ENCODE measurements around the gene GPC6.

The GPC6 gene

GRCh38 chr13:93948162-93948922 is 721.7 kb downstream of the GPC6 start:
- in situ Hi-C loops (cut with MboI; ENCODE audit: low sequenced_read_pairs): no loop called here

- in situ Hi-C loops (cut with MboI; ENCODE audit: low sequenced_read_pairs): no loop called here
Measured at GRCh38 chr13:93951108-93951507, 724.5 kb downstream of the GPC6 start.

GRCh38 chr13:93951951-93952350 is 725.3 kb downstream of the GPC6 start:
- in situ Hi-C loops (cut with MboI; ENCODE audit: low sequenced_read_pairs): no loop called here

- in situ Hi-C loops (cut with MboI; ENCODE audit: low sequenced_read_pairs): no loop called here
Measured at GRCh38 chr13:93953841-93954240, 727.2 kb downstream of the GPC6 start.

GRCh38 chr13:93955904-93956303 is 729.3 kb downstream of the GPC6 start:
- in situ Hi-C loops (cut with MboI; ENCODE audit: low sequenced_read_pairs): no loop called here

GRCh38 chr13:93956426-93956825 is 729.8 kb downstream of the GPC6 start:
- in situ Hi-C loops (cut with MboI; ENCODE audit: low sequenced_read_pairs): no loop called here

GRCh38 chr13:93957371-93957770 is 730.8 kb downstream of the GPC6 start:
- in situ Hi-C loops (cut with MboI; ENCODE audit: low sequenced_read_pairs): no loop called here

GRCh38 chr13:93959796-93960533 is 733.4 kb downstream of the GPC6 start:
- in situ Hi-C loops (cut with MboI; ENCODE audit: low sequenced_read_pairs): no loop called here

GRCh38 chr13:93963266-93964145 is 736.9 kb downstream of the GPC6 start:
- in situ Hi-C loops (cut with MboI; ENCODE audit: low sequenced_read_pairs): no loop called here

GRCh38 chr13:93964146-93964512 is 737.5 kb downstream of the GPC6 start:
- in situ Hi-C loops (cut with MboI; ENCODE audit: low sequenced_read_pairs): no loop called here

GRCh38 chr13:93965587-93965986 is 739.0 kb downstream of the GPC6 start:
- in situ Hi-C loops (cut with MboI; ENCODE audit: low sequenced_read_pairs): no loop called here

GRCh38 chr13:93966267-93966936 is 739.8 kb downstream of the GPC6 start:
- in situ Hi-C loops (cut with MboI; ENCODE audit: low sequenced_read_pairs): no loop called here

- in situ Hi-C loops (cut with MboI; ENCODE audit: low sequenced_read_pairs): no loop called here
Measured at GRCh38 chr13:93967286-93967685, 740.7 kb downstream of the GPC6 start.

- in situ Hi-C loops (cut with MboI; ENCODE audit: low sequenced_read_pairs): no loop called here
Measured at GRCh38 chr13:93975242-93975641, 748.6 kb downstream of the GPC6 start.

- in situ Hi-C loops (cut with MboI; ENCODE audit: low sequenced_read_pairs): no loop called here
Measured at GRCh38 chr13:93976528-93976927, 749.9 kb downstream of the GPC6 start.

- in situ Hi-C loops (cut with MboI; ENCODE audit: low sequenced_read_pairs): no loop called here
Measured at GRCh38 chr13:93977986-93978385, 751.4 kb downstream of the GPC6 start.

GRCh38 chr13:93981426-93981977 is 754.9 kb downstream of the GPC6 start:
- in situ Hi-C loops (cut with MboI; ENCODE audit: low sequenced_read_pairs): no loop called here

GRCh38 chr13:93982179-93982918 is 755.7 kb downstream of the GPC6 start:
- in situ Hi-C loops (cut with MboI; ENCODE audit: low sequenced_read_pairs): no loop called here

- in situ Hi-C loops (cut with MboI; ENCODE audit: low sequenced_read_pairs): no loop called here
Measured at GRCh38 chr13:93984052-93984451, 757.4 kb downstream of the GPC6 start.

- in situ Hi-C loops (cut with MboI; ENCODE audit: low sequenced_read_pairs): no loop called here
Measured at GRCh38 chr13:93984876-93985275, 758.3 kb downstream of the GPC6 start.
